Sigmoid colon (tissue), 7 donors: ENCODE measurements around the gene CLN6. TPM values are rescaled to one million over a fixed set of nuclear protein-coding genes. Genes with fewer than 3 reads are reported as not detected.
A peak's percentile ranks its signal among the peaks of the same experiment; 100 is the strongest.

Experiments
- DNase-seq: peaks from one replicate; pipeline ENCODE4 v3.0.0-alpha.2; 2019
- H3K27ac ChIP-seq, 4 donors: fragments of 200-600 bp; sonication (generic); one replicate each; pipeline ENCODE4 v1.5.1; 2016 to 2019; ENCODE audit warnings: mild to moderate bottlenecking in 1 of 4
- H3K27me3 ChIP-seq, 3 donors: fragments of 200-600 bp; sonication (generic); one replicate each; pipeline ENCODE4 v1.5.1; 2019; ENCODE audit warnings: mild to moderate bottlenecking in 1 of 3
- H3K36me3 ChIP-seq, 4 donors: fragments of 200-600 bp; sonication (generic); one replicate each; pipeline ENCODE4 v1.5.1; 2016 to 2019
- H3K4me1 ChIP-seq, 4 donors: fragments of 200-600 bp; sonication (generic); one replicate each; pipeline ENCODE4 v1.5.1; 2017 to 2019
- H3K4me3 ChIP-seq, 4 donors: fragments of 200-600 bp; sonication (generic); one replicate each; pipeline ENCODE4 v1.5.1; 2017 to 2019; ENCODE audit warnings: mild to moderate bottlenecking in 2 of 4, moderate library complexity in 1 of 4
- H3K9me3 ChIP-seq, 4 donors: fragments of 200-600 bp in 3 of 4; sonication (generic) in 3 of 4; one replicate each; pipeline versions ENCODE4 v1.5.1 to v1.6.1; 2013 to 2019
- CTCF ChIP-seq, 4 experiments: fragments of 450-650 bp in 3 of 4; fragments of 200-600 bp in 1 of 4; IDR thresholded peaks; one replicate each; pipeline ENCODE4 v1.5.1; 2016 to 2019; ENCODE audit warnings: antibody characterized with exemption in 4 of 4, mild to moderate bottlenecking in 3 of 4, moderate library complexity in 2 of 4
- EP300 ChIP-seq, 4 donors: sonication (generic); formaldehyde crosslinking; IDR thresholded peaks; one replicate each; pipeline ENCODE4 v1.6.1; 2017; ENCODE audit warnings: antibody characterized with exemption in 4 of 4
- POLR2A ChIP-seq, 2 donors: fragments of 450-650 bp; IDR thresholded peaks; one replicate each; pipeline ENCODE4 v1.6.1; 2016; ENCODE audit warnings: antibody characterized with exemption in 2 of 2, mild to moderate bottlenecking in 2 of 2, moderate library complexity in 2 of 2
- POLR2AphosphoS5 ChIP-seq, 4 donors: sonication (generic); formaldehyde crosslinking; IDR thresholded peaks; one replicate each; pipeline ENCODE4 v1.6.1; 2017; ENCODE audit warnings: antibody characterized with exemption in 4 of 4
- WGBS, 2 donors: extraction: QIAGEN DNeasy Blood & Tissue Kit; methylation state at CpG; one replicate each; pipeline ENCODE4 v1.1.7; 2013; 5-methylcytosine and 5-hydroxymethylcytosine counted together
- intact Hi-C: fragments of 100-400 bp; cut with DNase I; formaldehyde crosslinking; loops from one replicate; pipeline ENCODE4 v1.15.1; 2023
- polyA plus RNA-seq, 3 donors: library from polyadenylated mRNA; stranded (reverse); fragments of 200-250 nt; gene quantifications; one replicate each; pipeline ENCODE4 v1.2.3, GENCODE V29; 2013
- total RNA-seq, 4 donors: library from RNA; depleted of rRNA; stranded (reverse); fragments of >200 nt; gene quantifications; one replicate each; pipeline ENCODE4 v1.1.0, GENCODE V29; 2016
- donor health status: healthy with polysubstance abuse.
- donor health status: Bipolar disorder and iron deficiency.
- donor health status: healthy.

CLN6 gene
- total and polyA plus RNA-seq, 7 donors = 5.4 to 43.3 (median 10.4) TPM

GRCh38 chr15:68258692-68259091, 29.2 kb upstream of the CLN6 start:
- peak; percentile 75 for DNase-seq
- Histone ChIP-seq H3K4me1 (peaks cover 0 to 18% (median 13%) of the 10 kb centered on the region in 4 donors), H3K9me3 (no peaks in the 10 kb centered on the region), H3K27ac (peak overlapping the region in 3 of 4 donors; percentile 32 to 54 (median 52)), H3K27me3 (no peaks in the 10 kb centered on the region), H3K36me3 (no peaks in the 10 kb centered on the region), H3K4me3 (no peak overlapping the region)
- WGBS, 2 donors = 71 to 79% methylated on average over 4 of the region's 4 CpGs
- intact Hi-C loops = loop anchor here (10.0 kb wide), 1 partner anchor 416 kb away; no protein-coding TSS in a partner anchor
- TF ChIP-seq CTCF (IDR thresholded peaks at IDR 0.05) (no peak), POLR2A (IDR thresholded peaks at IDR 0.05) (no peak), POLR2AphosphoS5 (IDR thresholded peaks at IDR 0.05) (no peak), EP300 (IDR thresholded peaks at IDR 0.05) (no peak)

- intact Hi-C loops = loop anchor here (2.0 to 10.0 kb wide), 2 partner anchors 20 to 418 kb away; partner anchors contain the start of gene FEM1B
- 6 to 9% methylated on average over 57 of the region's 57 CpGs for WGBS, 2 donors
These were observed 27.3 kb upstream of the CLN6 start for GRCh38 chr15:68256675-68257450.

GRCh38 chr15:68252925-68253534, 23.5 kb upstream of the CLN6 start:
- Histone ChIP-seq H3K4me3 (no peak overlapping the region), H3K9me3 (no peaks in the 10 kb centered on the region), H3K27me3 (no peaks in the 10 kb centered on the region), H3K27ac (no peak overlapping the region), H3K4me1 (peaks cover 0 to 18% (median 14%) of the 10 kb centered on the region in 4 donors), H3K36me3 (no peaks in the 10 kb centered on the region)
- intact Hi-C loops = loop anchor here (1.0 to 10.0 kb wide), 2 partner anchors 53 to 422 kb away; no protein-coding TSS in a partner anchor
- DNase-seq = no peak
- TF ChIP-seq POLR2AphosphoS5 (IDR thresholded peaks at IDR 0.05) (no peak), CTCF (IDR thresholded peaks at IDR 0.05) (peak; percentile 69 to 86 (median 80))
- 34 to 41% methylated on average over 7 of the region's 7 CpGs for WGBS, 2 donors

More at GRCh38 chr15:68256675-68257450, 27.3 kb upstream of the CLN6 start:
- H3K4me3 ChIP-seq = peak overlapping the region; percentile 37 to 74 (median 60)
- H3K36me3 ChIP-seq = no peaks in the 10 kb centered on the region
- H3K4me1 ChIP-seq = peaks cover 0 to 18% (median 14%) of the 10 kb centered on the region in 4 donors
- H3K27ac ChIP-seq = peak overlapping the region; percentile 85 to 92 (median 88)
- H3K9me3 ChIP-seq = no peaks in the 10 kb centered on the region
- H3K27me3 ChIP-seq = no peaks in the 10 kb centered on the region
- peak; percentile 95 for DNase-seq
- TF ChIP-seq POLR2AphosphoS5 (IDR thresholded peaks at IDR 0.05) = peak; percentile 82 to 94 (median 88)
- no peak for TF ChIP-seq CTCF (IDR thresholded peaks at IDR 0.05)
- peak in 1 of 4 donors; percentile 47 for TF ChIP-seq EP300 (IDR thresholded peaks at IDR 0.05)
- TF ChIP-seq POLR2A (IDR thresholded peaks at IDR 0.05) = peak; percentile 69 to 78

- intact Hi-C loops = no loop called here
- H3K9me3 ChIP-seq = peaks cover 0 to 1% (median 0%) of the 10 kb centered on the region in 4 donors
- WGBS, 2 donors = 52 to 79% methylated on average over 3 of the region's 3 CpGs
- no peak for DNase-seq
- H3K4me3 ChIP-seq = no peak overlapping the region
- H3K4me1 ChIP-seq = peaks cover 0 to 3% (median 0%) of the 10 kb centered on the region in 4 donors
- no peaks in the 10 kb centered on the region for H3K36me3 ChIP-seq
- TF ChIP-seq POLR2A (IDR thresholded peaks at IDR 0.05) = no peak
- TF ChIP-seq EP300 (IDR thresholded peaks at IDR 0.05) = no peak
- no peak for TF ChIP-seq POLR2AphosphoS5 (IDR thresholded peaks at IDR 0.05)
- no peaks in the 10 kb centered on the region for H3K27me3 ChIP-seq
- H3K27ac ChIP-seq = no peak overlapping the region
These were observed 19.7 kb upstream of the CLN6 start for GRCh38 chr15:68249058-68249713.
